ENCODE data around the gene ENAH.

- no peak for TF ChIP-seq SPI1 (IDR thresholded peaks at IDR 0.05; ENCODE audit: borderline replicate concordance, low read depth)
- no peak for TF ChIP-seq CTCF (IDR thresholded peaks at IDR 0.05; ENCODE audit: insufficient read depth, low read length)
Observed at GRCh38 chr1:225449774-225450173, 203.1 kb downstream of the ENAH start.

All from HL-60 (cell line).